T1000 (cell line): Measurements from ENCODE around the gene ALK.
"Not testable (repeated sequence)": the region's sequence is repeated elsewhere in the genome, so short reads cannot be mapped to it uniquely, and the experiment has no call there.

Source experiments
- DNase-seq: peaks from one replicate; lab custom pipeline; 2025; ENCODE audit warnings: mixed read lengths; lab: John Stamatoyannopoulos, UW

The ALK gene

GRCh38 chr2:29753671-29754444, 167.5 kb downstream of the ALK start:
- DNase-seq, result no peak

GRCh38 chr2:29751390-29751789, 170.0 kb downstream of the ALK start:
- DNase-seq, result no peak

- not testable (repeated sequence) for DNase-seq
Observed at GRCh38 chr2:29750463-29750862, 170.9 kb downstream of the ALK start.

GRCh38 chr2:29749843-29750242, 171.5 kb downstream of the ALK start:
- DNase-seq, result no peak

- DNase-seq, result no peak
Observed at GRCh38 chr2:29749041-29749440, 172.3 kb downstream of the ALK start.

- peak; percentile 80 for DNase-seq
Observed at GRCh38 chr2:29747786-29748470, 173.5 kb downstream of the ALK start.

- DNase-seq, result no peak
Observed at GRCh38 chr2:29744976-29745375, 176.4 kb downstream of the ALK start.

GRCh38 chr2:29743516-29743915, 177.9 kb downstream of the ALK start:
- no peak for DNase-seq

- no peak for DNase-seq
Observed at GRCh38 chr2:29742656-29743055, 178.7 kb downstream of the ALK start.

GRCh38 chr2:29741132-29741531, 180.3 kb downstream of the ALK start:
- DNase-seq, result no peak

- DNase-seq, result no peak
Observed at GRCh38 chr2:29733965-29734364, 187.4 kb downstream of the ALK start.

- DNase-seq, result no peak
Observed at GRCh38 chr2:29733213-29733612, 188.2 kb downstream of the ALK start.

- no peak for DNase-seq
Observed at GRCh38 chr2:29731948-29732347, 189.4 kb downstream of the ALK start.

GRCh38 chr2:29729932-29730331, 191.5 kb downstream of the ALK start:
- no peak for DNase-seq

GRCh38 chr2:29729401-29729800, 192.0 kb downstream of the ALK start:
- no peak for DNase-seq

- no peak for DNase-seq
Observed at GRCh38 chr2:29726976-29727375, 194.4 kb downstream of the ALK start.

- no peak for DNase-seq
Observed at GRCh38 chr2:29725610-29726009, 195.8 kb downstream of the ALK start.

- DNase-seq, result no peak
Observed at GRCh38 chr2:29724282-29724681, 197.1 kb downstream of the ALK start.

GRCh38 chr2:29723255-29724001, 198.0 kb downstream of the ALK start:
- no peak for DNase-seq

GRCh38 chr2:29719639-29720038, 201.7 kb downstream of the ALK start:
- no peak for DNase-seq

- no peak for DNase-seq
Observed at GRCh38 chr2:29718076-29718686, 203.2 kb downstream of the ALK start.

- DNase-seq, result no peak
Observed at GRCh38 chr2:29715655-29716054, 205.7 kb downstream of the ALK start.
